DMS53 treated with DMSO at 0.1 percent for 48 hours (cell line): ENCODE measurements around the gene USP27X.
A peak's percentile ranks its signal among the peaks of the same experiment; 100 is the strongest.

Experiments used
- DNase-seq: peaks from one replicate; lab custom pipeline; 2025; ENCODE audit not compliant: unreplicated experiment; lab: John Stamatoyannopoulos, UW

Gene USP27X

GRCh38 chrX:49878834-49879655, at the start of gene USP27X:
Gene USP27X, plus strand, starts transcription at chrX:49879484. Its CDS starts 824 bp downstream, at chrX:49880308.
- DNase-seq = peak; percentile 75

GRCh38 chrX:49838374-49838773, 40.9 kb upstream of the USP27X start:
- DNase-seq = peak; percentile 23

- DNase-seq = peak; percentile 87
Measured at GRCh38 chrX:49840679-49841078, 38.6 kb upstream of the USP27X start.

GRCh38 chrX:49842621-49843020, 36.7 kb upstream of the USP27X start:
- no peak for DNase-seq

- no peak for DNase-seq
Measured at GRCh38 chrX:49844611-49845010, 34.7 kb upstream of the USP27X start.

- DNase-seq = no peak
Measured at GRCh38 chrX:49845701-49846403, 33.4 kb upstream of the USP27X start.

- DNase-seq = no peak
Measured at GRCh38 chrX:49846522-49846921, 32.8 kb upstream of the USP27X start.

GRCh38 chrX:49848275-49848674, 31.0 kb upstream of the USP27X start:
- no peak for DNase-seq

GRCh38 chrX:49850028-49850427, 29.3 kb upstream of the USP27X start:
- no peak for DNase-seq

- DNase-seq = no peak
Measured at GRCh38 chrX:49853661-49854060, 25.6 kb upstream of the USP27X start.

- no peak for DNase-seq
Measured at GRCh38 chrX:49856819-49857218, 22.5 kb upstream of the USP27X start.

- no peak for DNase-seq
Measured at GRCh38 chrX:49858341-49858740, 20.9 kb upstream of the USP27X start.

- DNase-seq = no peak
Measured at GRCh38 chrX:49859491-49859890, 19.8 kb upstream of the USP27X start.

- no peak for DNase-seq
Measured at GRCh38 chrX:49860867-49861535, 18.3 kb upstream of the USP27X start.

GRCh38 chrX:49862093-49862492, 17.2 kb upstream of the USP27X start:
- peak; percentile 30 for DNase-seq

GRCh38 chrX:49868739-49869138, 10.5 kb upstream of the USP27X start:
- no peak for DNase-seq

GRCh38 chrX:49876750-49877149, 2.5 kb upstream of the USP27X start:
- DNase-seq = peak; percentile 36

GRCh38 chrX:49877397-49878101, 1.7 kb upstream of the USP27X start:
- peak; percentile 46 for DNase-seq

GRCh38 chrX:49878128-49878833, 1.0 kb upstream of the USP27X start:
- no peak for DNase-seq

GRCh38 chrX:49879656-49880277, 483 bp downstream of the USP27X start:
- no peak for DNase-seq
